HG02571 (cell line): ENCODE data around the gene PIK3CA.
"Not testable (repeated sequence)": the region's sequence is repeated elsewhere in the genome, so short reads cannot be mapped to it uniquely, and the experiment has no call there.

Experiments
- ATAC-seq: cut with Tn5 transposase; IDR thresholded peaks from one replicate; pipeline ENCODE4 v1.9.1; 2021; ENCODE audit warnings: mild to moderate bottlenecking, moderate library complexity; ENCODE audit not compliant: unreplicated experiment

The PIK3CA gene

GRCh38 chr3:179196098-179196497, 47.9 kb downstream of the PIK3CA start:
- peak; percentile 93 for ATAC-seq

GRCh38 chr3:179196700-179197099, 48.5 kb downstream of the PIK3CA start:
- no peak for ATAC-seq

GRCh38 chr3:179200790-179201189, 52.6 kb downstream of the PIK3CA start:
- ATAC-seq, result no peak

GRCh38 chr3:179215550-179215949, 67.4 kb downstream of the PIK3CA start:
- not testable (repeated sequence) for ATAC-seq

- not testable (repeated sequence) for ATAC-seq
Measured at GRCh38 chr3:179218213-179218612, 70.1 kb downstream of the PIK3CA start.

GRCh38 chr3:179223548-179223947, 75.4 kb downstream of the PIK3CA start:
- ATAC-seq, result no peak

GRCh38 chr3:179224584-179224983, 76.4 kb downstream of the PIK3CA start:
- no peak for ATAC-seq

GRCh38 chr3:179227349-179227748, 79.2 kb downstream of the PIK3CA start:
- no peak for ATAC-seq

GRCh38 chr3:179229177-179229576, 81.0 kb downstream of the PIK3CA start:
- no peak for ATAC-seq

- ATAC-seq, result no peak
Measured at GRCh38 chr3:179233043-179233442, 84.9 kb downstream of the PIK3CA start.

GRCh38 chr3:179234199-179234598, 86.0 kb downstream of the PIK3CA start:
- ATAC-seq, result no peak

GRCh38 chr3:179236669-179237301, 88.6 kb downstream of the PIK3CA start:
- ATAC-seq, result no peak

- not testable (repeated sequence) for ATAC-seq
Measured at GRCh38 chr3:179240299-179240698, 92.1 kb downstream of the PIK3CA start.

GRCh38 chr3:179242859-179243258, 94.7 kb downstream of the PIK3CA start:
- not testable (repeated sequence) for ATAC-seq

GRCh38 chr3:179244878-179245277, 96.7 kb downstream of the PIK3CA start:
- no peak for ATAC-seq

- no peak for ATAC-seq
Measured at GRCh38 chr3:179247289-179248015, 99.3 kb downstream of the PIK3CA start.

GRCh38 chr3:179250803-179251476, 102.8 kb downstream of the PIK3CA start, which contains the start of gene KCNMB3:
Gene KCNMB3, minus strand, starts transcription at chr3:179251114. Its CDS starts 124 bp downstream, at chr3:179250990.
- ATAC-seq, result no peak

- no peak for ATAC-seq
Measured at GRCh38 chr3:179256813-179257212, 108.7 kb downstream of the PIK3CA start.

- ATAC-seq, result not testable (repeated sequence)
Measured at GRCh38 chr3:179257742-179258141, 109.6 kb downstream of the PIK3CA start.

GRCh38 chr3:179258820-179259219, 110.7 kb downstream of the PIK3CA start:
- ATAC-seq, result no peak

GRCh38 chr3:179259959-179260756, 112.0 kb downstream of the PIK3CA start:
- ATAC-seq, result not testable (repeated sequence)
